IMR-90 (cell line): Measurements from ENCODE around the gene EEF2K. TPM values are rescaled to one million over a fixed set of nuclear protein-coding genes. Genes with fewer than 3 reads are reported as not detected.

Experiments
- ATAC-seq: fragments of 200-7000 bp; cut with Tn5 transposase; 2 replicates; pipeline ENCODE4 v1.9.1; 2020; ENCODE audit warnings: low read depth, mild to moderate bottlenecking, moderate library complexity
- BruUV-seq: library from RNA; stranded (reverse); fragments of 400-500 nt; replicated peaks from 2 replicates; lab custom pipeline; 2021; lab: Mats Ljungman, UMichigan
- CTCF ChIA-PET: fragments of 300-600 bp; formaldehyde crosslinking; extraction: SDS; loops from one replicate; lab custom pipeline; 2021; ENCODE audit warnings: antibody characterized with exemption; lab: Yijun Ruan, JAX
- POLR2A ChIA-PET: fragments of 300-600 bp; sonication (Branson Sonifier 250); formaldehyde crosslinking; loops from one replicate; lab custom pipeline; 2022; ENCODE audit warnings: antibody characterized with exemption; ENCODE audit not compliant: unreplicated experiment; lab: Charles Lee
- DNase-seq: peaks from one replicate; pipeline ENCODE4 v3.0.0; 2013
- H2AFZ ChIP-seq: replicated peaks from 2 replicates; pipeline ENCODE3; 2013; ENCODE audit warnings: low read length, mild to moderate bottlenecking; ENCODE audit not compliant: poor library complexity
- H2AK5ac ChIP-seq: 2 replicates; pipeline ENCODE4 v1.6.1; 2013; ENCODE audit warnings: low read depth, low read length, inconsistent platforms
- H2AK9ac ChIP-seq: replicated peaks from 2 replicates; pipeline ENCODE3; 2013; ENCODE audit warnings: mild to moderate bottlenecking, low read depth, low read length, moderate library complexity; ENCODE audit not compliant: poor library complexity
- H2BK120ac ChIP-seq: 2 replicates; pipeline ENCODE4 v1.6.1; 2013; ENCODE audit warnings: low read depth, low read length, inconsistent platforms
- H2BK15ac ChIP-seq: 3 replicates; pipeline ENCODE4 v1.6.1; 2013; ENCODE audit warnings: low read depth, low read length, inconsistent platforms
- H2BK20ac ChIP-seq: 2 replicates; pipeline ENCODE4 v1.6.1; 2013; ENCODE audit warnings: low read depth, mild to moderate bottlenecking, inconsistent platforms, low read length, moderate library complexity
- H2BK5ac ChIP-seq: 2 replicates; pipeline ENCODE4 v1.6.1; 2013; ENCODE audit warnings: mild to moderate bottlenecking, low read depth, low read length, inconsistent platforms; ENCODE audit not compliant: poor library complexity, severe bottlenecking
- H3K14ac ChIP-seq: replicated peaks from 2 replicates; pipeline ENCODE4 v1.6.1; 2013; ENCODE audit warnings: low read depth, low read length, inconsistent platforms
- H3K18ac ChIP-seq: 2 replicates; pipeline ENCODE4 v1.6.1; 2013; ENCODE audit warnings: low read depth, low read length, control low read depth
- H3K23ac ChIP-seq: 2 replicates; pipeline ENCODE4 v1.6.1; 2013; ENCODE audit warnings: low read depth, low read length, inconsistent platforms
- H3K27ac ChIP-seq: 2 replicates; pipeline ENCODE4 v1.5.1; 2013; ENCODE audit warnings: mild to moderate bottlenecking, control low read depth, low read length; ENCODE audit not compliant: insufficient read depth
- H3K27me3 ChIP-seq: 2 replicates; pipeline ENCODE4 v1.6.1; 2013; ENCODE audit warnings: low read length; ENCODE audit not compliant: control insufficient read depth, insufficient read depth
- H3K36me3 ChIP-seq: 2 replicates; pipeline ENCODE4 v1.6.1; 2013; ENCODE audit warnings: low read length, mixed read lengths; ENCODE audit not compliant: control insufficient read depth, insufficient read depth
- H3K4ac ChIP-seq: 2 replicates; pipeline ENCODE4 v1.6.1; 2013; ENCODE audit warnings: low read depth, low read length, inconsistent platforms
- H3K4me1 ChIP-seq: 2 replicates; pipeline ENCODE4 v1.6.1; 2013; ENCODE audit warnings: low read length, mixed read lengths; ENCODE audit not compliant: control insufficient read depth, insufficient read depth
- H3K4me2 ChIP-seq: 2 replicates; pipeline ENCODE4 v1.6.1; 2013; ENCODE audit warnings: low read depth, mild to moderate bottlenecking, control low read depth, low read length, moderate library complexity
- H3K4me3 ChIP-seq: 2 replicates; pipeline ENCODE4 v1.5.1; 2013; ENCODE audit warnings: low read depth, mild to moderate bottlenecking, control low read depth, low read length, moderate library complexity; ENCODE audit not compliant: insufficient read depth
- H3K56ac ChIP-seq: 2 replicates; pipeline ENCODE4 v1.6.1; 2013; ENCODE audit warnings: low read length, inconsistent platforms; ENCODE audit not compliant: insufficient read depth; ENCODE audit errors: extremely low read depth
- H3K79me1 ChIP-seq, 2 experiments: 2 replicates each; pipeline ENCODE4 v1.6.1; 2013; ENCODE audit warnings: low read length in 2 of 2, inconsistent platforms in 1 of 2, low read depth in 1 of 2
- H3K9ac ChIP-seq: 2 replicates; pipeline ENCODE4 v1.6.1; 2013; ENCODE audit warnings: low read depth, low read length, control low read depth
- H3K9me1 ChIP-seq: 2 replicates; pipeline ENCODE4 v1.6.1; 2013; ENCODE audit warnings: low read length, inconsistent platforms; ENCODE audit not compliant: insufficient read depth
- H3K9me3 ChIP-seq: 2 replicates; pipeline ENCODE4 v1.6.1; 2013; ENCODE audit warnings: low read length; ENCODE audit not compliant: control insufficient read depth, insufficient read depth
- H4K20me1 ChIP-seq: 2 replicates; pipeline ENCODE4 v1.6.1; 2013; ENCODE audit warnings: low read length, inconsistent platforms; ENCODE audit not compliant: insufficient read depth
- H4K5ac ChIP-seq: 2 replicates; pipeline ENCODE4 v1.6.1; 2013; ENCODE audit warnings: mild to moderate bottlenecking, low read depth, low read length, control low read depth
- H4K8ac ChIP-seq, 2 experiments: 2 replicates each; pipeline ENCODE4 v1.6.1; 2013; ENCODE audit warnings: low read depth in 2 of 2, low read length in 2 of 2, control low read depth in 1 of 2, inconsistent platforms in 1 of 2
- H4K91ac ChIP-seq: 2 replicates; pipeline ENCODE4 v1.6.1; 2013; ENCODE audit warnings: low read depth, low read length, inconsistent platforms; ENCODE audit not compliant: insufficient read depth
- MXI1 ChIP-seq: IDR thresholded peaks from 2 replicates; pipeline ENCODE4 v1.6.1; 2012; ENCODE audit warnings: low read depth, mild to moderate bottlenecking, low read length, moderate library complexity, borderline replicate concordance
- WGBS, 2 experiments: methylation state at CpG; one replicate each; pipeline versions ENCODE4 v1.1.5 to v1.1.7; 2013; ENCODE audit warnings: missing lambda C conversion rate in 2 of 2; ENCODE audit not compliant: insufficient read length in 1 of 2; ENCODE audit errors: extremely low coverage in 2 of 2; 5-methylcytosine and 5-hydroxymethylcytosine counted together
- dilution Hi-C: fragments of 300-500 bp; cut with HindIII; formaldehyde crosslinking; loops from one replicate; pipeline ENCODE4 v1.14.3; 2018; ENCODE audit warnings: low sequenced_read_pairs; ENCODE audit not compliant: unreplicated experiment
- in situ Hi-C: fragments of 300-500 bp; cut with MboI; formaldehyde crosslinking; loops from 3 replicates; pipeline ENCODE4 v1.14.3; 2019; ENCODE audit warnings: low sequenced_read_pairs, inconsistent platforms, mixed read lengths
- intact Hi-C: fragments of 100-400 bp; cut with micrococcal nuclease; formaldehyde crosslinking; loops from 2 replicates; pipeline ENCODE4 v1.10.0; 2022
- polyA plus RNA-seq, 3 experiments: library from polyadenylated mRNA; depleted of rRNA; stranded (reverse); fragments of >200 nt; gene quantifications; 2 replicates each; pipeline ENCODE4 v1.2.3, GENCODE V29; 2012; ENCODE audit warnings: low replicate concordance in 1 of 3
- total RNA-seq: library from RNA; depleted of rRNA; stranded (reverse); fragments of >200 nt; gene quantifications from 2 replicates; pipeline ENCODE4 v1.2.3, GENCODE V29; 2012

EEF2K gene
- total and polyA plus RNA-seq, 2 of the 4 experiments (the other 2 are of a cell fraction) = 9.7 to 16.5 TPM

- H3K14ac ChIP-seq = no peak overlapping the region
- H2BK5ac ChIP-seq = no peak overlapping the region
- no peak overlapping the region for H4K91ac ChIP-seq
- no peak overlapping the region for H2BK20ac ChIP-seq
- H3K23ac ChIP-seq = no peak overlapping the region
- H4K8ac ChIP-seq = 0 out of 4 replicates have a peak overlapping the region, but pooled peaks of 1 of the 2 experiments have one; percentile 8
- no peaks in the 10 kb centered on the region for H4K20me1 ChIP-seq
- dilution Hi-C loops (no loop called here), intact Hi-C loops (no loop called here), in situ Hi-C loops (no loop called here)
- no CpG with 5 or more reads among the region's 6 CpGs for WGBS, 2 experiments
- H3K4me1 ChIP-seq = peaks cover 3% of the 10 kb centered on the region; the same call in 1 of the 2 replicates
- H2BK120ac ChIP-seq = no peak overlapping the region
- no peak overlapping the region for H2AK9ac ChIP-seq
- H3K36me3 ChIP-seq = peaks cover 15% of the 10 kb centered on the region
- H3K4me2 ChIP-seq = no peak overlapping the region
- H3K56ac ChIP-seq = no peak overlapping the region
- CTCF ChIA-PET = no interaction called here
- no peaks in the 10 kb centered on the region; the same call in 1 of the 2 replicates for H3K9me1 ChIP-seq
- no peaks in the 10 kb centered on the region for H3K27me3 ChIP-seq
- H2BK15ac ChIP-seq = no peak overlapping the region
- POLR2A ChIA-PET = no interaction called here
- no peaks in the 10 kb centered on the region for H3K79me1 ChIP-seq
- H3K4me3 ChIP-seq = no peak overlapping the region
- no peak overlapping the region for H3K18ac ChIP-seq
- H2AK5ac ChIP-seq = no peak overlapping the region
- BruUV-seq = TSS peak; percentile 48
- no peak overlapping the region for H2AFZ ChIP-seq
- peak overlapping the region; percentile 20; the same call in 1 of the 2 replicates for H4K5ac ChIP-seq
- peak; percentile 29; the same call in 1 of the 2 replicates for ATAC-seq
- no peak for DNase-seq
- no peak for TF ChIP-seq MXI1
- H3K4ac ChIP-seq = no peak overlapping the region
- H3K9ac ChIP-seq = no peak overlapping the region
- H3K27ac ChIP-seq = no peak overlapping the region
- 0 out of 2 replicates have a peak, but pooled peaks cover 2% of the 10 kb centered on the region for H3K9me3 ChIP-seq
Measured at GRCh38 chr16:22285080-22285479, 79.0 kb downstream of the EEF2K start.
